HL-60 (cell line): ENCODE measurements around the gene DDX60.

Source experiments
- DNase-seq, 2 experiments: peaks; one replicate each; pipeline ENCODE4 v3.0.0-alpha.2; 2010 to 2020; ENCODE audit warnings: low read depth in 1 of 2, low spot score in 1 of 2
- H3K27ac ChIP-seq: fragments of 250-450 bp; sonication (Bioruptor Pico); replicated peaks from 2 replicates; pipeline ENCODE4 v1.5.1; 2020; ENCODE audit warnings: mild to moderate bottlenecking, moderate library complexity
- H3K27me3 ChIP-seq: fragments of 250-450 bp; sonication (Bioruptor Pico); 2 replicates; pipeline ENCODE4 v1.5.1; 2021; ENCODE audit warnings: mild to moderate bottlenecking, moderate library complexity; ENCODE audit not compliant: insufficient read depth, poor library complexity, severe bottlenecking
- H3K4me3 ChIP-seq: replicated peaks from 2 replicates; pipeline ENCODE4 v1.5.1; 2011; ENCODE audit warnings: mild to moderate bottlenecking, control low read depth, low read length; ENCODE audit not compliant: insufficient read depth
- GABPA ChIP-seq: IDR thresholded peaks from 2 replicates; pipeline ENCODE4 v1.6.1; 2012; ENCODE audit warnings: low read depth
- POLR2AphosphoS5 ChIP-seq: IDR thresholded peaks from 2 replicates; pipeline ENCODE4 v1.6.1; 2012; ENCODE audit warnings: low read depth
- SPI1 ChIP-seq: IDR thresholded peaks from 2 replicates; pipeline ENCODE4 v1.6.1; 2012; ENCODE audit warnings: low read depth, mild to moderate bottlenecking, borderline replicate concordance
- TF ChIP-seq, protein P1 (sequence below): IDR thresholded peaks from 2 replicates; pipeline ENCODE4 v1.6.1; 2012; ENCODE audit warnings: low read depth; ENCODE audit not compliant: insufficient replicate concordance
- TF ChIP-seq, protein P2 (sequence below): IDR thresholded peaks from one replicate; pipeline ENCODE4 v1.5.1; 2011; ENCODE audit warnings: low read length, control low read depth, inconsistent platforms; ENCODE audit not compliant: insufficient read depth

The DDX60 gene

DNA sequence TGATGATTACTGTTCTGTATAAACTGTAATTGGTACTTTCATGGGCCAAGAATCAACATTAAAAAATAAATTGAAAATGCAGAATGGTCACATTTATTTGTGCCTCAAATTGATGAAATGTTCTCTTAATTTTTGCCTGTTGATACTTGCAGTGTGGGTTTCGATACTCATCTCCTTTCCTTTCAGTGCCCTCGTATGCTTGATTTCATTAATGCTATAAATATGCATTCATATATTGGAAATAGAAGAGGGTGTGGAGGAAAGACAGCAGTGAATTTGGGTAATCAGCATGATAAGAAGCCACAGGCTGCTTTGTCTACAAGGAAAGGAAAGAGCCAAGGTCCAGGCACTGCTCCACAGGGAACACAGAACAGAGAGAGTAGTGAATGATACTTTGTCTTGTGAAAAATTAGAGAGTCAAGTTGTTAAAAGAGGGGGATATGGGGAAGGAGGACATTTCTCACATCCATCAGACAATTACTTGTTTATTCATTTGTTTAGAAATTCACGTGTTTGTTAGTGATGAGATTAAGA is 1.0 kb upstream of the DDX60 start:
- TF ChIP-seq POLR2AphosphoS5 (no peak), GABPA (no peak), SPI1 (no peak)
- TF ChIP-seq, protein P1, sequence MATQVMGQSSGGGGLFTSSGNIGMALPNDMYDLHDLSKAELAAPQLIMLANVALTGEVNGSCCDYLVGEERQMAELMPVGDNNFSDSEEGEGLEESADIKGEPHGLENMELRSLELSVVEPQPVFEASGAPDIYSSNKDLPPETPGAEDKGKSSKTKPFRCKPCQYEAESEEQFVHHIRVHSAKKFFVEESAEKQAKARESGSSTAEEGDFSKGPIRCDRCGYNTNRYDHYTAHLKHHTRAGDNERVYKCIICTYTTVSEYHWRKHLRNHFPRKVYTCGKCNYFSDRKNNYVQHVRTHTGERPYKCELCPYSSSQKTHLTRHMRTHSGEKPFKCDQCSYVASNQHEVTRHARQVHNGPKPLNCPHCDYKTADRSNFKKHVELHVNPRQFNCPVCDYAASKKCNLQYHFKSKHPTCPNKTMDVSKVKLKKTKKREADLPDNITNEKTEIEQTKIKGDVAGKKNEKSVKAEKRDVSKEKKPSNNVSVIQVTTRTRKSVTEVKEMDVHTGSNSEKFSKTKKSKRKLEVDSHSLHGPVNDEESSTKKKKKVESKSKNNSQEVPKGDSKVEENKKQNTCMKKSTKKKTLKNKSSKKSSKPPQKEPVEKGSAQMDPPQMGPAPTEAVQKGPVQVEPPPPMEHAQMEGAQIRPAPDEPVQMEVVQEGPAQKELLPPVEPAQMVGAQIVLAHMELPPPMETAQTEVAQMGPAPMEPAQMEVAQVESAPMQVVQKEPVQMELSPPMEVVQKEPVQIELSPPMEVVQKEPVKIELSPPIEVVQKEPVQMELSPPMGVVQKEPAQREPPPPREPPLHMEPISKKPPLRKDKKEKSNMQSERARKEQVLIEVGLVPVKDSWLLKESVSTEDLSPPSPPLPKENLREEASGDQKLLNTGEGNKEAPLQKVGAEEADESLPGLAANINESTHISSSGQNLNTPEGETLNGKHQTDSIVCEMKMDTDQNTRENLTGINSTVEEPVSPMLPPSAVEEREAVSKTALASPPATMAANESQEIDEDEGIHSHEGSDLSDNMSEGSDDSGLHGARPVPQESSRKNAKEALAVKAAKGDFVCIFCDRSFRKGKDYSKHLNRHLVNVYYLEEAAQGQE: no peak
- TF ChIP-seq, protein P2, sequence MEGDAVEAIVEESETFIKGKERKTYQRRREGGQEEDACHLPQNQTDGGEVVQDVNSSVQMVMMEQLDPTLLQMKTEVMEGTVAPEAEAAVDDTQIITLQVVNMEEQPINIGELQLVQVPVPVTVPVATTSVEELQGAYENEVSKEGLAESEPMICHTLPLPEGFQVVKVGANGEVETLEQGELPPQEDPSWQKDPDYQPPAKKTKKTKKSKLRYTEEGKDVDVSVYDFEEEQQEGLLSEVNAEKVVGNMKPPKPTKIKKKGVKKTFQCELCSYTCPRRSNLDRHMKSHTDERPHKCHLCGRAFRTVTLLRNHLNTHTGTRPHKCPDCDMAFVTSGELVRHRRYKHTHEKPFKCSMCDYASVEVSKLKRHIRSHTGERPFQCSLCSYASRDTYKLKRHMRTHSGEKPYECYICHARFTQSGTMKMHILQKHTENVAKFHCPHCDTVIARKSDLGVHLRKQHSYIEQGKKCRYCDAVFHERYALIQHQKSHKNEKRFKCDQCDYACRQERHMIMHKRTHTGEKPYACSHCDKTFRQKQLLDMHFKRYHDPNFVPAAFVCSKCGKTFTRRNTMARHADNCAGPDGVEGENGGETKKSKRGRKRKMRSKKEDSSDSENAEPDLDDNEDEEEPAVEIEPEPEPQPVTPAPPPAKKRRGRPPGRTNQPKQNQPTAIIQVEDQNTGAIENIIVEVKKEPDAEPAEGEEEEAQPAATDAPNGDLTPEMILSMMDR: no peak
- Histone ChIP-seq H3K27ac (no peak overlapping the region), H3K4me3 (no peak overlapping the region)

DNA sequence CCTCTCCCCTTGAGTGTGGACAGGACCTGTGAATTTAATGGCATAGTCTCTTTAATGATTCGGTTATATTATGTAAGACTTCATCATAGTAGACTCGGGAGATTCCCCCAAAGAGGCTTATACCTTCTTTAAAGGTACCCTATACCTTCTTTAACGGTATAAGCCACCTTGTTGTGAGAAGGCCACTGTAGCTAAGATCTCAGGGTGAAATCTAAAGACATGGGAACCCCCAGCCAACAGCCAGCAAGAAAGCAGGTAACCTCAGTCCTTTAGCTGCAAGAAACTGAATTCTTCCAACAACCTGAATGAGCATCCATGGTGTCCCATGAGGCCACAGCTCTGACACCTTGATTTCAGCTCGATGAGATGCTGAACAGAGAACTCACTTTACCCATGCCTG is 931 bp downstream of the DDX60 start:
- Histone ChIP-seq H3K4me3 (no peak overlapping the region), H3K27ac (no peak overlapping the region), H3K27me3 (peaks cover 2% of the 10 kb centered on the region)
- DNase-seq: no peak
- TF ChIP-seq GABPA (no peak), SPI1 (no peak), POLR2AphosphoS5 (no peak)
- TF ChIP-seq, protein P1: no peak
- TF ChIP-seq, protein P2: no peak

More for the DNA sequence above, 1.0 kb upstream of the DDX60 start:
- H3K27me3 ChIP-seq: peaks cover 2% of the 10 kb centered on the region
- no peak for DNase-seq

DNA sequence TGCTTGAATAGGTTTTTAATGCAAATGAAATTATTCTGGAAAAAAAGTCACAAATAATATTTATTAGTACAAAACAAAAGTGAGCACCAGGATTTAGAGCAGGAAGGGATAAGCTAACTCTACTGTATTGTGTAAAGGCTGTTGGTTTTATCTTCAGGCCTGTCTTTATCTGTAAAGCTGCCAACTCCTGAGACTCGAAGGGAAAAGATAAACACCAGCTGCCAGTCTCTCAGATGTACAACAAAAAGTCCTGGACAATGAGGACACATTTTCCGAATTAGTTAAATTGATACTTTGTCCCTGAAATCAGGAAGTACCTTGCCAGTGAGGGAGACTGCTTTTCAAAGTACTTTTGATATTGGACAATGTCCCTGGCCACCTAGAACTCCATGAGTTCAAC is 8.8 kb downstream of the DDX60 start:
- H3K27me3 ChIP-seq: no peaks in the 10 kb centered on the region
- no peak for TF ChIP-seq GABPA
- TF ChIP-seq, protein P2: no peak
- TF ChIP-seq, protein P1: no peak
- TF ChIP-seq POLR2AphosphoS5: no peak
- TF ChIP-seq SPI1: no peak
- no peak overlapping the region for H3K4me3 ChIP-seq
- DNase-seq: no peak
- no peak overlapping the region for H3K27ac ChIP-seq
